Measurements from ENCODE around the gene TIAM1. TPM values are rescaled to one million over a fixed set of nuclear protein-coding genes. Genes with fewer than 3 reads are reported as not detected.

TIAM1 gene
- total RNA-seq, 1 experiment from 2014 or later, result 15.2 TPM

- H3K4me1 Mint-ChIP-seq (ENCODE audit: low read depth, unreplicated experiment), result no peaks in the 10 kb centered on the region
- CTCF ChIA-PET, result no interaction called here
- intact Hi-C loops (cut with micrococcal nuclease; ENCODE audit: unreplicated experiment), result loop anchor here (10.0 kb wide), 1 partner anchor 323 kb away; no protein-coding TSS in a partner anchor
- DNase-seq, result no peak
- H3K27me3 Mint-ChIP-seq (ENCODE audit: unreplicated experiment), result no peaks in the 10 kb centered on the region
- BruUV-seq (replicated peaks), result no TSS peak
- no peaks in the 10 kb centered on the region for H3K36me3 Mint-ChIP-seq (ENCODE audit: insufficient read depth, unreplicated experiment)
- H3K4me3 Mint-ChIP-seq (ENCODE audit: low read depth, unreplicated experiment), result no peak overlapping the region
- H3K27ac Mint-ChIP-seq (ENCODE audit: unreplicated experiment), result no peak overlapping the region
- TF ChIP-seq CTCF (IDR thresholded peaks at IDR 0.05; ENCODE audit: unreplicated experiment), result no peak
- no peaks in the 10 kb centered on the region for H3K9me3 Mint-ChIP-seq (ENCODE audit: low read depth, unreplicated experiment)
Observed at GRCh38 chr21:31191553-31191952, 152.5 kb downstream of the TIAM1 start.

- CTCF ChIA-PET, result interaction anchor here (1.1 kb wide), 1 partner anchor 11 kb away, joined by 4 read pairs; no protein-coding TSS in a partner anchor
- Mint-ChIP-seq H3K4me1 (ENCODE audit: low read depth, unreplicated experiment) (no peaks in the 10 kb centered on the region), H3K27me3 (ENCODE audit: unreplicated experiment) (no peaks in the 10 kb centered on the region), H3K36me3 (ENCODE audit: insufficient read depth, unreplicated experiment) (no peaks in the 10 kb centered on the region), H3K9me3 (ENCODE audit: low read depth, unreplicated experiment) (no peaks in the 10 kb centered on the region), H3K27ac (ENCODE audit: unreplicated experiment) (no peak overlapping the region), H3K4me3 (ENCODE audit: low read depth, unreplicated experiment) (no peak overlapping the region)
- no TSS peak for BruUV-seq (replicated peaks)
- no peak for DNase-seq
- no peak for TF ChIP-seq CTCF (IDR thresholded peaks at IDR 0.05; ENCODE audit: unreplicated experiment)
- intact Hi-C loops (cut with micrococcal nuclease; ENCODE audit: unreplicated experiment), result loop anchor here (10.0 kb wide), 1 partner anchor 324 kb away; no protein-coding TSS in a partner anchor
Observed at GRCh38 chr21:31190516-31190915, 153.5 kb downstream of the TIAM1 start.

GRCh38 chr21:31187499-31187898 is 156.6 kb downstream of the TIAM1 start:
- no peaks in the 10 kb centered on the region for H3K36me3 Mint-ChIP-seq (ENCODE audit: insufficient read depth, unreplicated experiment)
- no peak overlapping the region for H3K4me3 Mint-ChIP-seq (ENCODE audit: low read depth, unreplicated experiment)
- H3K27me3 Mint-ChIP-seq (ENCODE audit: unreplicated experiment), result no peaks in the 10 kb centered on the region
- no peak for TF ChIP-seq CTCF (IDR thresholded peaks at IDR 0.05; ENCODE audit: unreplicated experiment)
- H3K4me1 Mint-ChIP-seq (ENCODE audit: low read depth, unreplicated experiment), result no peaks in the 10 kb centered on the region
- no peak overlapping the region for H3K27ac Mint-ChIP-seq (ENCODE audit: unreplicated experiment)
- intact Hi-C loops (cut with micrococcal nuclease; ENCODE audit: unreplicated experiment), result no loop called here
- no peak for DNase-seq
- no TSS peak for BruUV-seq (replicated peaks)
- CTCF ChIA-PET, result no interaction called here
- H3K9me3 Mint-ChIP-seq (ENCODE audit: low read depth, unreplicated experiment), result no peaks in the 10 kb centered on the region

- DNase-seq, result no peak
- Mint-ChIP-seq H3K27ac (ENCODE audit: unreplicated experiment) (no peak overlapping the region), H3K9me3 (ENCODE audit: low read depth, unreplicated experiment) (no peaks in the 10 kb centered on the region), H3K4me3 (ENCODE audit: low read depth, unreplicated experiment) (no peak overlapping the region), H3K4me1 (ENCODE audit: low read depth, unreplicated experiment) (no peaks in the 10 kb centered on the region), H3K27me3 (ENCODE audit: unreplicated experiment) (no peaks in the 10 kb centered on the region), H3K36me3 (ENCODE audit: insufficient read depth, unreplicated experiment) (no peaks in the 10 kb centered on the region)
- CTCF ChIA-PET, result no interaction called here
- no peak for TF ChIP-seq CTCF (IDR thresholded peaks at IDR 0.05; ENCODE audit: unreplicated experiment)
- intact Hi-C loops (cut with micrococcal nuclease; ENCODE audit: unreplicated experiment), result no loop called here
- no TSS peak for BruUV-seq (replicated peaks)
Observed at GRCh38 chr21:31186916-31187315, 157.1 kb downstream of the TIAM1 start.
